Measurements from ENCODE around the gene PIANP.
A peak's percentile ranks its signal among the peaks of the same experiment; 100 is the strongest.

Gene PIANP

DNA sequence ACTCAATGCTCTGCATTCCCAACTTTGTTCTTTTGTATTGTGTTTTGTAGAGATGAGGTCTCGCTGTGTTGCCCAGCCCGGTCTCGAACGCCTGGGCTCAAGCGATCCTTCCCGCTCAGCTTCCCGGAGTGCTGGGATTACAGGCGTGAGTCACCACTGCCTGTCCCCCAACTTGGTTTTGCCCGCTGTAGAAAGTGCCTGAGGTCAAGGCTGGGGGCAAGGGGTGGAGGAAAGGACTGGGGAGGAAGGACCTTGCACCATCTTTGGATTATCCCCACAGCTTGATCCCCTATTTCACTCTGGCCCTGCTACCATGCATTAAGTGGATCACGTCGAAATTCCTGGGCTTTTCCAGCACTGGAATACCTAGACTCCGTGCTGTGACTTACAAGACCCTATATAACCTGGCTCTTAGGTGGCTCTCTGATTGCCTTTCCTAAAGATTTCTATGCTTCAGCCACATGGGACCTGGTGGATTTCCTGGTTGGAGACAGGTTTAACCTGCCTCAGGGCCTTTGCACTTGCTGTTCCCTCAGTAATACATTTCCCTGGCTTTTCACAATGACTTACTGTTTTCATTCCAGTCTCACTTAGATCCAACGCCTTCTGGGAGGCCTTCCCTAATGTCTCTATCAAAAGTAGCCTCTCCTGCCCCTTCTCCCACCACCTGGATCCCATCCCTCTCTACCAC is 608 bp upstream of the PIANP start:
- no peak for DNase-seq

DNA sequence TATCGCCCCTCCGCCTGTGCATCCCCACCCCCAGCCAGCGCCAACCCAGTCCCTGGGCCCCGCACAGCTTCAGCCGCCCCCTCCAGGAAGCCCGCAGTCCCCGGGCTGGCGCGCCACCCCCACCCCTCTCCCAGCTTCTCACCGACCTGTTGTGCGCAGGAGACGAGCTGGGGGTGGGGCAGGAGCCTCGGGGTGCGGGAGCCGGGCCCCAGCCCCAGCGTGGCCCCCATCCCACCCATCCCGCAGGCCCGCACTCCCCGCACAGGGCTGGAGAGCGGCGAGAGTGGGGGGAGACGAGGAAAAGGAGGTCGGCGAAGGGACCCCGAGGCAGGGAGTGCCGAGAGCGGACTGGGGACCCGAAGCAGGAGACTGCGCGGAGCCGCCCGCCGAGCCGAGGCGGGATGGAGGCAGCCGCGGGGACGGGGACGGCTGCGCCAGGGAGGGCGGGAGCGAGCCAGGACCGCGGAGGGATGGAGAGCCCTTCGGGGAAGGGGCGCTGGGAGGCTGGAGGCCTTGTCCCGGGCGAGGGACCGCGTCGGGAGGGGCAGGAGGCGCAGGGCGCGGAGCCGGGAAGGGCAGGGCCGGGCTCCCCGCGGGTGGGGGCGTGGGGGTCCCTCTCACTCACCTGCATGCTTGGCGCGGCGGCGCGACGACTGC is 498 bp downstream of the PIANP start:
- no peak for DNase-seq

DNA sequence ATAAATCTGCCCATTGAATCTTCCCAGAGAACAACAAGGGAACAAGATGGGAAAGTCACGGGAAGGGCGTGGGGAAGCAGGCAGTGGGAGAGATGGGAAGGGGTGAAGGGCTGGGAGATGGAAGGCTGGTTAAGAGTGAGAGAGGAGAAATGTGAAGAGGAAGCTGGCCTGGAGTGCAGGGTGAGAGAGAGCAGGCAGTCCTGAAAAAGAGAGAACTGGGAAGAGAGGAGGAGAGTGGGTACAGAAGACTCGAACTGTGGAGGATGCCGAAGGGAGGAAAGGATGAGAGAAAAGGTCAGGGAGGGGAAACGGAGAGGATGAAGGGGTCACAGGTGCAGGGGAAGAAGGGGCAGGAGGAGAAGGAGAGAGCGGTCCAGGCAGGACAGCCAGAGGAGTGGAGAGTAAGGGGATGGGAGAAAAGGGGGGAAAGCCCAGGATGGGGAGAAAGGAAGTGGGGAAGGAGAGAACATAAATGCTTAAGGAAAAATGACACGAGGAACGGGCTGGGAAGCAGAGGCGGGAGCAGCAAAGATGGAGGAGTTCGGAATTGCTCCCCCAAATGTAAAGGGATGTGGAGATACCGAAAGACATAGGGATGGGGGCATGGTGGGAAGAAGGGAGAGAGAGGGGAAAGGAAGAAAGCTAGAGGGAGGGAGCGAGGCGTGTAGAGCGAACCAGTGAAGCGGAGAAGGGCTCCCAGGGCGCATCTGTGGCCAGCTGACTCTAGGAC is 1.2 kb downstream of the PIANP start:
- DNase-seq: no peak

DNA sequence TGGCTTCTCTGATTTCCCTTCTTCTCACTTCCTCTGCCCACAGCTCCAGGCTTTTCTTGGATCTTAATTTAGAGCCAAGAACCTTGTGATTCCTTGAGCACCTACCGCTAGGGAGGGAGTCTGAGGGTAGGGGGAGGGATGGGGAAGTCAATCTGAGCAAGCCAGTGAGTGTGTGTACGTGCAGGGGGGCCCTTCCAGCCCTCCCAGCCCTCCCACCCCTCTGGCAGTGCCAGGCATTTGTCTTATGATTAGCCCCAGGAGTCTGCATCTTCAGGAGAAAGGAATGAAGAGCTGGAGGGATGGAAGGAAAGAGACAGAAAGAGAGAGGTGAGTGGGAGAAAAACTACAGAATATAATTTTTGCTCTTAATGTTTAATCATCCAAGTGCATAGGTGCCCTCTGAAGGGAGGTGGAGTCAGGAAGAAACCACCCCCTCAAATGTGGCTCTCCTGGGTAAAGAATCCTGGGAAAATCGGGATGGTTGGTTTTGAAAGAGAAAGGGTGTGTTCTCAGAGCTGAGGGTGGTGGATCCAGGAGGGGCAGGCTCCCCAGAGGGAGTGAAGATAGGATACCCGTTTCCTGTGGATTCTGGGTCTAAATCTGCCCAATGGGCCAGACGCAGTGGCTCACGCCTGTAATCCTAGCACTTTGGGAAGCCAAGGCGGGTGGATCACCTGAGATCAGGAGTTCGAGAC is 2.1 kb downstream of the PIANP start:
- no peak for DNase-seq

DNA sequence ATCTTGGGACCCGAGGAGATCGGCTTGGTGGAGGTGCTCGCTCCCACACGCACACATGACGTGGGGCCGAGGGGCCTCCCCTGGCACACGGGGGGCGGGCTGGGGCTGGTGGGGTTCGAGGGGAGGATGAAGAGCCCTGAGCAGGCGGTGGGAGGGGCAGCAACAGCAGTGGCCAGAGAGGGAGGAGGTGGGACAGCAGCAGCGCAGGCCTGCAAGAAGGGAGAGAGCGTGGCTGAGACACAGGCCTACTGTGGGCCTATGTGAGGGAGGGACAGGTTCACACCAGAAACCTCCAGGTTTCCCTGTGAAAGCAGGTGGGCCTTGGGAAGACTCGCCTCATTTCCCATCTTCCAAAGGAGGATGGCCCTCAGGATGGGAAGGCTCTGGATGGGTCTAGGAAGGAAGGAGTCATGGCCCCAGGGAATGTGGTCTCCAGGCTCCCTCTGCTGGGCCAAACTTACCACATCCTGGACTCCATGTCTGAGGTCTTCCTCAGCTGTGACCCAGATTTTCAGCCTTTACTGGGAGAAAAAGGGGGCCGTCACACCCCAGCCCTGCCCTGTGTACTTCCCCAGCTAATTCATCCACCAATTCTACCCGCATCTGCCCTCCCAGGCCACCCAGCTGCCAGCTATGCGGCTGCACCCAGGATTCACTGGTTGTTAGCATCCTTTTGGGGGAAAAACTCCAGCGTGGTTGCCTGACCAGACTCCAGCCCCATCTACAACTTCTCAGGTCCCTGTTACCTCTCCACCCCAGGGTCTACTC is 2.8 kb downstream of the PIANP start:
- DNase-seq: no peak

DNA sequence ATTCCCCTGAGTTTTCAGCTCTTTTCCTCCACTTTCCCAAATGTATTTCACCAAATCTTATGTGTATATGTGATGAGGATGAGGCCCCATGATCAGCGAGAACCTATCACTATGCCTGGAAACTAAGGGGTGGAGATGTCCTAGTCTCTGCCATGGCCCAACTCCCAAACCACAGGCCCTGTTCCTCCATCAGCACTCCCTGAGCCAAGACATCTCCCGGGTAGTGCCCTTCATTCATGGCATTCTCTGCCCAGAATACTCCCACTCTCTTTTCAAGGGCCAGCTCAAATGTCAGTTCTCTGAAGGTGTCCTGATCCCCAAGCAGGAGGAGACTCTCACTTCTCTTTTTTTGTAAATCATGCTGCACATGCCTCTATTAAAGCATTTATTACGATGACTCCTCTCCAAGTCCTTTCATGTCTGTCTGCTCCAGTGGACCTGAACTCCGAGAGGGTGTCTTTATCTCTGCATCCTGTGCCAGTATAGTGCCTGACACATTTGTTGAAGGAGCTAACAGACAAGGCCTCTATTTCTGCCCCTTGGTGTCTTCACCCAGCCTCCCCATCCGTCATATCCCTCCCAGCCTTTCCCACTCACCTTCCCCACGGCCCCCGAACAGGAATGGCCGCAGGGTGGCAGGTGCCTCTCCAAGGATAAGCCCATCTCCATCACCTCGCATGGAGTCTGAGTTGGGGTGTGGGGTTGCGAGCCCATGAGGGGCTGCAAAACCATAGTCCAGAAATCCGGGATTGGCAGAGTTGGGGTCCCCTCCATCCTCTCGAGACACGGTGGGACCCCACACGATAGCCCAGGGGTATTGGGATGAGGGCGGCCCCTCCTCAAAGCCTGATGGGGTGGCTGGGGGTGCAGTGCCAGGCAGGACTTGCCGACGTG is 3.7 kb downstream of the PIANP start:
- DNase-seq: no peak

DNA sequence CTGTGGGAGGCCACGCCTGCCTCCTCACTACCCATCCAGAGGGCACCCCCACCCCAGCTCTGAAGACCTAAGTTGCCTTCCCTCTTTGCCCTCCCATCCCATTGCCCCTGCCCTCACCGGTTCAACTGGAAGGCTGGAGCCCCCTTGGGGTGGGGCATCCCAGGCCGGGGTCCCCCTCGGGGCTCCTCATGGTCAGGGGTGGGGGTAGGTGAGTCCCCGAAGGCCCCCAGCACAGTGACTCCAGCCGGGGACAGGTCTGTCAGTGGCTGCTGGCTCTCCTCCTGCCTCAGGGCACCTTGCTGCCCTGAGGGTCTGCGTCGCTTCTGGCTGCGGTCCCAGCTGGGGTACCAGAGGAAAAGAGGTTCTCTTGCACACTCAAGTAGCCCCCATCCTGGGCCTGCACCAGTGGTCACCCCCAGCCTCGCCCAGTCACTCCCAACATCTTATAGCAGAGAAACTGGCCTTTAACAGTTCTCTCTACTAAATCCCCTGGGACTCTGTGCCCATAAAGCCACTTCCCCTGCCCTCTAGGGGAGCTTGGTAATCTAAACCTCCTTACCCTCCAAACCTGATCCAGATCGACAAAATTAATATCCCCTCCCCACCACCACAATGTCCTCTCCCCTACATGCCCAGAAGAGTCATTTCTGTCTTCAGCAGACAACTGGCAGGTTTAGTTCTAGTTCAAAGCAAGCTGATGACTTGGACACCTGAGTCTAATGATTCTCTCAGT is 5.1 kb downstream of the PIANP start:
- no peak for DNase-seq

DNA sequence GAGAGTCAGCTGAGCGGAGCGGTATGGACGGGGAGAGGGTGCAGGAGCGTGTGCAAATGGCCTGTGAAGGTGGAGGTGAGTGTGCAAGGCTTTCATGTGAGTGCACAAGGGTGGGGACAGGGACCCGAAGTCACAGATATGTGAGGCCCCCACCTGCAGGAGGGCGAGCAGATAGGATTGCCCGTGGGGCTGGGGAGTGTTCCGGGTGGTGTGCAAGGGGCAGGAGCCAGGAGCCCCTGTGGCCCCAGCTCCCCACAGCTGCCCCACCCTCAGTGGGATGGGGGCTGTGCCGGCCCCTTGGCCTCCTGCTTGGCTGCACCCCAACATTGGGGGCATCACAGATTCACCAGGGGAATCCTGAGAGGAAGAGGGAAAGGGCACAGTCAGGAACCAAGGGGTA is 5.9 kb downstream of the PIANP start:
- DNase-seq: no peak

DNA sequence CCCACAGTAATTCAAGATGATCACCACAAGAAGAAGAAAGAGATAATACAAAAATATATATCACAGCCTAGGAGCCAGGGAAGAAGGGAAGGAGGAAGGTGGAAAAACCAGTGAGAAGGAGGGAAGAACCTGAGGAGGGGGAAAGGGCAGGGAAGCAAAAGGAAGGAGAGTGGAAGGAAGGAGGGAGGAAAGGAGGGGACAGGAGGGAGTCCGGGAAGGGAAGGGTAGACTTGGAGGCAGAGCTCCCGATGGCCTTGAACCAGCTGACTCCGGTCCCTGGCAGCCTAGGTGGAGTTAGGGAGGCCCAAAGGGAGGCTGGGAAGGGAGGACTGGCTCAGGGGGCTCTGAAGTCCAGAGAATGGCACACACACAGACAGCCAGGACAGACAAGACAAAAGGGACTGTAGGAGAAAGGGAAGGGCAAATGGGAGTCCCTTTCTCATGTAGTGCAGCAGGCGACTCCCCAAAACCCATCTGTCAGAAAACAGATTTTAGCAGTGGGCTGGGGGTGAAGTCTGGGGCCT is 6.7 kb downstream of the PIANP start:
- no peak for DNase-seq

DNA sequence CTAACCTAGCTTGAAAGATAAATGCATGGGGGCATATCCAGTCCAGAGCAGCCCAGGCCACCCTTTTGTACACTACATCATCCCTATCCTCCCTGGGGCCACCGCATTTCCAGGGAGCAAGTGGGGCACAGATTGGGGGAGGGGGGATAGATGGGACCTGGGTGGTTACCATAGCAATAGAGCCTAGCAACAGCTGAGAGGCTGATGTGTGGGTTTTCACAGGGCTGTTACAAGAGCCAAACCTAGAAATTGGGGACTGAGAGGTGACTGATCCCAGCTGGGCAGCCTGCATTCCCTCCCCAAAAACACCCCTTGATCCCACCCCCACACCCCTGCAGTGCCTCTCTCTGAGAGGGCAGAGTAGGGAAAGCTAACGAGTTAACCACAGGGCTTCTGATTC is 7.7 kb downstream of the PIANP start:
- no peak for DNase-seq

DNA sequence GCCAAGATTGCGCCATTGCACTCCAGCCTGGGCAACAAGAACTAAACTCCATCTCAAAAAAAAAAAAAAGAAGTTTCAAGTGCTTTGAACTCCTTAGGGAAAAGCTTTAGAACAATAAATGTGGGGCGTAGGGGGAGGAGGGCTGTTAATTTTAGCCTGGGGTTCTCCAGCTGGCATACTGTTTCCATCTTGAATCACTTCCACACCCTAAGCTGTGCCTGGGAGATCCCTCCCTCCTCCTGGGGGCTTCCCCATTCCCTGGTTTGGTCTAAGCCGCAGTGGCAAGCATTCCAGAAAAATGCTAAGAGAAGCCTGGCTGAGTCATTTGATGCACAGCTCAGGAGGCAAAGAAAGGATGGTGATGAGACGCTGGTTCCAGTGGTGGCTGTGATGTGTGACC is 9.1 kb downstream of the PIANP start:
- DNase-seq: no peak

DNA sequence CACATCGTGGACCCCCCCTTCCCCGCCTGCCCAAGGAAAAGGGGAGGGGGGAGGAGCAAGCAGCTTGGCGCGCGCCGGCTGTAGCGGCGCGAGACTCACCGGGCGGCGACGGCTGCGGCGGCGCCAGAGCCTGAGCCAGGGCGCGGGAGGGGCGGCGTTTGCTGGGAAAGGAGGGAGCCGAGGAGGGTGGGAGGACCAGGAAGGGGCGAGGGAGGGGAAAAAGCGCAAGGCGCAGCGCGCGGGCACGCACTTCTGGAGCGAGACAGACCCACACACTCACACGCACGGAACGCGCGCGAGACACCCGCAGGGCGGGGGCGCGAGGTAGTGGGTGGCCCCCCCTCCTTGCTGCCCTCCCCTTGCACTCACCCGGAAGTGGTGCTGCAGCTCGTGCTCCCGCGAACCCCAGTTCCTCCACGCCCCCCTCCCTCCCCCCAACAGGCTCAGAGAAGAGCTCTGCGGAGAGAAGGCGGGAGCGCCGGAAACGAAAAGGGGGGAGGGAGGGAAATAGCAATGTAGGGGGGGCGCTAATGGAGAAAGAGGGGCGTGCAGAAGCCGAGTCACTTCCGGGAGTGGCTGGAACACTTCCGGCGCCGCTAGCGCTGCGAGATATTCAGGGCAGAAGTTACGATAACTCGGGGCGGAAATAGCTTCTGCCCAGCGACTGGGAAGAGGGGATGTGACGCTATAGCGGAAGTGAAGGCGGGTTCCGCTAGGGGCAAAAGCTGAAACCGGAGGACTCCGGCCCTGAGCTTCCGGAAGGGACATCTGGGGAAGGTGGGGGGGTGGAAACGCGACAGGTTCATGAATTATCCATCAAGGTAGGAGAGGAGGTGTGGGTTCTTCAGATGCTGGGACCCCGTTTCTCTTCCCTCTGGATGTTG is 11.4 kb downstream of the PIANP start, which contains the start of gene ZNF384:
ZNF384 (minus strand) TSS at position 377 of the 884 bp plus-strand sequence. CDS start 9,855 bp downstream, outside the sequence.
- peak; percentile 96 for DNase-seq

DNA sequence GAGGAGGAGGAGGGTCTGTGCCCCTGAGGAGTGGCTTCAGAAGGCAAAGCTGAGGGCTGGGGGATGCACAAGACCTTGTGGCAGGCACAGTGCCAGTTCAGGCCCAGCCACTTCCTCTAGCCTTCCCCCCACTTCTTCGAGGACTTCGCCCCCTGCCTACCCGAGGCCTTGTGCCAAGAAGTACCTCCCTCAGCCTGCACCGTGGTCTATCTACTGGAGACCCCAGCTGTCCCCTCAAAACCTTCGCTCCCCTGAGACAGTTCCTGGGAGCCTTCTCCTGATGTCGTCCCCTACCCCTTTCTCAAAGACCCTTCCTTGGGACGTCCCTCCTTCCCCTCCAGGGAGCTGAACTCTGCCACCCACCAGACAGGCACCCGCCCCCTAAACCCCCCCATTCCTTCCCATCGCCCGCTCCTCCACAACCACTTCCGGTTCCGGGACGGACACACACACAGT is 12.0 kb downstream of the PIANP start:
- peak; percentile 41 for DNase-seq

DNA sequence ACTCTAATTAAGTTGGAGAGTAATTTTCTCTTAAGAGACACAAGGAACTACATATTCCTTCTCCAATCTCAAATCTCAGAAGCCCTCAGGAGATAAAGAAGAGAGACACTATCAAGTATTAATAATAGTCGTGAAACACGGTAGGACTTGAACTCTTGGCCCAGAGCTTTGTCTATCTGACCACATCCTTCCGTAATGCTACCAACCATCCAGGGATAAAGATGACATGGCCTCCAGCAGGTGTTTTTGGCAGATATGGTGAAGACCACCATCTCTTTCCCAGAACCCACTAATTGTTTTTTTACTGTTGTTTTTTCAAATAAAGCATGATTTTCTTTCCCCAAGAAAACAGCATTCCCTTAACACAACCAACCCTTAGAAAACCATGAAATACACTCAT is 14.8 kb downstream of the PIANP start:
- DNase-seq: no peak

DNA sequence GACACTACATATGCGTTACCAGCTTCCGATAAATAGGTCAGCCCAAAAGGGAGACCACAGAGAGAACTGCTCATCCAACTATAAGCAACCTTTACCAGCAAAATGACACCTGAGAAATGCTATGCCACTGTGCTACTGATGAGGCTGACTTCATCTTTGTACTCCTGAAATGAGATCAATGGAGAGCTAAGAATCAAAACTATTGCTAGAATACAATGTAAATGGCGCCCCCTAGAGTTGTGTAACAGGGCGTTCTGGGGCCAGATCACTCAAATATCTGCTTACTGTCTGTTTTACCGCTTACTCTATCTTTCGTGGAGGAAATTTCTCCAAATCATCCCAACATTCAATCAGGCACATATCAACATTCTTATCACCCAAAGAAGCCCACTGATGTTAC is 16.0 kb downstream of the PIANP start:
- peak; percentile 61 for DNase-seq

DNA sequence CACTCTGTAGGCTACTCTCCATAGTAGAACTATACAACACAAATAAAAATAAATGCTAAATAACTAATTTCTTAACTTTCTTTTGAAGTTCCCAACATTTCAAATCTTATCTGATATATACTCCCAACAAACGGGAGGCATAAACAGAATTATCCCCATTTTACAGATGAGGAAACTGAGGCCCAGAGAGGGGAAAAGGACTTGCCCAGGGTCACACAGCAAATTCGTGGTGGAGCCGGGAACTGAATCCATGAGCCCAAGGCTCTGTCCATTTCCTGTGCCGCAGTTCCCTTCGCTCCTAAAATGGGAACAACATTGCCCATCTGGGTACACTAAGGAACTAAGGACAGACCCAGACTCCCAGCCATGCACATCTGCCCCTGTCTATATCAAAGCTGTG is 23.7 kb downstream of the PIANP start:
- no peak for DNase-seq

DNA sequence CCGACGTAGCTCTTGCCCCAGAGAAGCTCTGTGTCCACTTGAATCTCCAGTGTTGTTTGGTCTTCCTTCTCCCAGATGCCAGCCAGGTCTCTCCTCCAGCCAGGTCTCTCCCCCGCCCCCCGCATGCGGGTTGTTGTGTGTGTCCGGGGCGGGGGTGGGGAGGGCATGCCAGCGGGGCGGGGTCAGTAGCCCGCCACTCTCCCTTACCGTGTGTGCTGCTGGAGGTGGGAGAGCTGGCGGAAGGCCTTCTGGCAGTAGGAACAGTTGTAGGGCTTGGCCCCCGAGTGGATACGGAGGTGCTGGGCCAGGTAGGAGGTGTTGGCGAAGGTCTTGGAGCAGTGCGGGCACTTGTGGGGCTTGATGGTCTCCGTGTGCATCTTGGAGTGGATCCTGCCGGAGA is 28.5 kb downstream of the PIANP start:
- no peak for DNase-seq

DNA sequence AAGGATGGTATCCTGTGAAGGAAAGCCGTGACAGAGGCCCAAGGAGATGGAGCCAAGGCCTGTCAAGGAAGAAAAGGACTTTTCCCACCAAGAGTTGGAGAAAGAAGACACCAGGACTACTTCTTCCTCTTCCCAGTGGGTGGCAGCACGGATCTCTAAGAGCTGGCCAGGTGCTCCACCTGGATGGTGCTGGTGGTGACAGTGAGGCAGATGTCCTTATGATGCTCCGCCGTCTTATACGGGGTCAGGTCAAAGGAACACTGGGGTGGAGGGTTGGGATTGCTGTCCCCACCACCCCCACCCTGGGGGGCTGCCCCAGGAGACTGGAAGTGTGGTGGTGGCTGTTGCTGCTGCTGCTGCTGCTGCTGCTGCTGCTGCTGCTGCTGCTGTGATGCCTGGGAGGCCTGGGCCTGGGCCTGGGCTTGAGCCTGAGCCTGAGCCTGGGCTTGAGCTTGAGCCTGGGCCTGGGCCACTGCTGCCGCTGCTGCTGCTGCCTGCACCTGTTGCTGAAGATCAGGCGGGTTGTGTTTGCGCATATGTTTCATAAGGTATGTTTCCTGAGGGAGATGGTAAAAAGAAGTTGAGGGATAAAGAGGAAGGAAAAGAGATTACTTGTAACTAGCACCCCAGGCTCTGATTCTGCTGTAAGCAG is 32.9 kb downstream of the PIANP start:
- no peak for DNase-seq

DNA sequence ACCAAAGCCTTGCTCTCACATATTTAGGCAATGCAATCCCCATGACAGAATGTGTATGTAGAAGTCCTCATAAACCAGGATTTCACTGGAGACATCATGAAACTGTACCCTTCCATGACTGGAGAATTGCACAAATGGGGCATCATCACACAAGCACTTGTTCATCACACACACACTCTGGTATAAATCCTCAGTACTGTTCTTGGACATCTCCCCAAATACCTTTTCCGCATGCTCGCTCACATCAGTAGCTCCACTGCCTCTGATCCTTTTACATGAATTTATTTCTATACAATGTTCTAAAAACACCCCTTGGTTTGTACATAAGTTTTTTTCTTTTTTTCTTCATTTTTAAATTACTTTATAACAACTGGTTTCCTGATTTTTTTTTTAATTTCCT is 34.4 kb downstream of the PIANP start:
- no peak for DNase-seq

Data from stimulated activated CD4-positive, alpha-beta T cell treated with anti-CD3 and anti-CD28 coated beads, Interleukin-4, amount 100 ng/mL, for 24 hours (primary cell).